Progenitor cell of endocrine pancreas (in vitro differentiated cells): Measurements from ENCODE around the gene DRC3. TPM values are rescaled to one million over a fixed set of nuclear protein-coding genes. Genes with fewer than 3 reads are reported as not detected.

Experiments
- DNase-seq: peaks from one replicate; pipeline ENCODE4 v3.0.0; 2021; ENCODE audit warnings: low spot score; ENCODE audit not compliant: unreplicated experiment
- H3K27ac Mint-ChIP-seq: 2 replicates; pipeline ENCODE4 v1.8.0; 2021; ENCODE audit warnings: mild to moderate bottlenecking, moderate library complexity, mixed read lengths
- H3K27me3 Mint-ChIP-seq: 2 replicates; pipeline ENCODE4 v1.8.0; 2021; ENCODE audit warnings: mixed read lengths
- H3K36me3 Mint-ChIP-seq: 2 replicates; pipeline ENCODE4 v1.8.0; 2022; ENCODE audit warnings: mixed read lengths; ENCODE audit not compliant: insufficient read depth
- H3K4me1 Mint-ChIP-seq: 2 replicates; pipeline ENCODE4 v1.8.0; 2021; ENCODE audit warnings: low read depth, mixed read lengths
- H3K4me3 Mint-ChIP-seq: 2 replicates; pipeline ENCODE4 v1.8.0; 2021; ENCODE audit warnings: low read depth, mild to moderate bottlenecking, moderate library complexity, mixed read lengths
- H3K9me3 Mint-ChIP-seq: 2 replicates; pipeline ENCODE4 v1.8.0; 2021; ENCODE audit warnings: low read depth, mixed read lengths
- total RNA-seq: library from RNA; stranded (reverse); gene quantifications from 2 replicates; pipeline ENCODE4 v1.2.1, GENCODE V29; 2021
- TF ChIP-seq, protein P1 (sequence below): fragments of 200-600 bp; sonication (generic); IDR thresholded peaks from one replicate; pipeline ENCODE4 v1.5.0; 2021; ENCODE audit warnings: antibody characterized with exemption, mild to moderate bottlenecking; ENCODE audit not compliant: unreplicated experiment

DRC3 gene
- total RNA-seq, 1 donor from 2014 or later = 15.4 TPM

DNA sequence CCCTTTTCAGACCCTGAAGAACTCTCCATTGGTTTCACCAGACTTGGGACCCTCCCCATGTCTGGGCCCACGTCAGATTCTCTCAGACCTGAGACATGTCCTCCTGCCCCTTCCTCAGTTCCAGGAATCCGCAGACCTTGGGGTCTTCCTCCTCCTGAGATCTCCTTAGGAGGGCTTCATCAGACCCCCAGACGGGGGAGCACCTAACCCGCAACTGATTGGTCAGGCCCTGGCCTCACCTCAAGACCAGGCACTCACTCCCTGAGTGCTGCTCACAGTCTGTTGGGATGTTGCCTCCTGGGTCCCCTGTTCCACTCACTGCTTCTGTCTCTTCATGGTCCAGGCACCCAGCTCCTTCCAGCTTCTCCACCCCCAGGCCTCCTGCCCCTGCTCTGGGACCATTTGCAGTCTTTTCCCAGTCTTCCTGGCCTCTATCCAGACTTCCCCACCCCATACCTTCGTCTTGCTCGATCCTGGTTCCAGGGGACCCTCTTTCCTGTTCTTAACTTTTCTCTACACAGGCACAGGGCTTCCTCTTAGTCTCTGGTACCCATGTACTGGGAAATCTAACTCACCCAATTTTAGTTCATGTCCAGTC lies 67.7 kb downstream of the DRC3 start:
- TF ChIP-seq, protein P1, sequence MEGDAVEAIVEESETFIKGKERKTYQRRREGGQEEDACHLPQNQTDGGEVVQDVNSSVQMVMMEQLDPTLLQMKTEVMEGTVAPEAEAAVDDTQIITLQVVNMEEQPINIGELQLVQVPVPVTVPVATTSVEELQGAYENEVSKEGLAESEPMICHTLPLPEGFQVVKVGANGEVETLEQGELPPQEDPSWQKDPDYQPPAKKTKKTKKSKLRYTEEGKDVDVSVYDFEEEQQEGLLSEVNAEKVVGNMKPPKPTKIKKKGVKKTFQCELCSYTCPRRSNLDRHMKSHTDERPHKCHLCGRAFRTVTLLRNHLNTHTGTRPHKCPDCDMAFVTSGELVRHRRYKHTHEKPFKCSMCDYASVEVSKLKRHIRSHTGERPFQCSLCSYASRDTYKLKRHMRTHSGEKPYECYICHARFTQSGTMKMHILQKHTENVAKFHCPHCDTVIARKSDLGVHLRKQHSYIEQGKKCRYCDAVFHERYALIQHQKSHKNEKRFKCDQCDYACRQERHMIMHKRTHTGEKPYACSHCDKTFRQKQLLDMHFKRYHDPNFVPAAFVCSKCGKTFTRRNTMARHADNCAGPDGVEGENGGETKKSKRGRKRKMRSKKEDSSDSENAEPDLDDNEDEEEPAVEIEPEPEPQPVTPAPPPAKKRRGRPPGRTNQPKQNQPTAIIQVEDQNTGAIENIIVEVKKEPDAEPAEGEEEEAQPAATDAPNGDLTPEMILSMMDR = no peak
- Mint-ChIP-seq H3K4me3 (peak overlapping the region; percentile 98), H3K9me3 (no peaks in the 10 kb centered on the region), H3K36me3 (no peaks in the 10 kb centered on the region), H3K4me1 (peaks cover 43% of the 10 kb centered on the region), H3K27me3 (peaks cover 6% of the 10 kb centered on the region), H3K27ac (peak overlapping the region; percentile 84)
- DNase-seq = no peak

DNA sequence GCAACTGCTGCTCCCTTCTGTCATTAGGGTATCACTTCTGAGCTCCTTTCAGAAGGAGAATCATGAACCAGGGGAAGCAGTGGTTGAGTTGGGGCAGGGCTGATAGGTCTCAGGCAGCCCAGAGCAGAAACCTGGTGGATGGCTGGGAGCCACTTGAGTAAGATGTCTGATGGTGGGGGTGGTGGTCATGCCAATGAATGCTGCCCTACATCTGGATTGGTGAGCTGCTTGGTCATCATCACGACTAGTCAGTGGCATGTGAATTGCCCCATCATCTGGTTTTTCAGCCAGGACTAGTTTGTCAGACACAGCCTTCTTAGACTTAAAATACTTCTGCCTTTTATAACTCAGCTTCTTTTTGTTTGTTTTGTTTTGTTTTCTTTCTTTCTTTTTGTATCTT lies 69.1 kb downstream of the DRC3 start:
- H3K4me1 Mint-ChIP-seq = peaks cover 33% of the 10 kb centered on the region
- TF ChIP-seq, protein P1 = no peak
- no peaks in the 10 kb centered on the region for H3K9me3 Mint-ChIP-seq
- H3K27me3 Mint-ChIP-seq = peaks cover 6% of the 10 kb centered on the region
- peaks cover under 1% of the 10 kb centered on the region for H3K36me3 Mint-ChIP-seq
- H3K4me3 Mint-ChIP-seq = peak overlapping the region; percentile 98
- no peak for DNase-seq
- H3K27ac Mint-ChIP-seq = no peak overlapping the region

DNA sequence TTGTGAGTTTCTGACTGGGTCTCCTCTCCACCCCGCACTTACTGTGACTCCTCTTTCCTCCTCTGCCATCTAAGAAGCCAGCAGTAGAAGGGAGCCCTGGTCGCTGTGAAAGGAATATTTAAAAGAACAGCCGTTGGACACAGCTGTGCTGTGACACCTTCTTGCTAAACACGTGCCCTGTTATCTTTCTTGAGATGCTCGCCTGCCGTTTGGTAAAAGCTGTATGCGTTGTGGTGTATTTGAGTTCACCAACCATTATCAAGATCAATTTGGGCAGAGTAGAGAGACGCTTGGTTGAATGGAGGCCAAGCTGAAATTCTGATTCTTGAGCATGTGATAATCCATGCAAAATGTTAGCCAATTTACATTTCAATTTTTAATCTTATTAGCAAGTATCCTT lies 70.3 kb downstream of the DRC3 start:
- H3K4me3 Mint-ChIP-seq = peak overlapping the region; percentile 7
- H3K27ac Mint-ChIP-seq = peak overlapping the region; percentile 67
- H3K9me3 Mint-ChIP-seq = no peaks in the 10 kb centered on the region
- no peak for DNase-seq
- peaks cover 26% of the 10 kb centered on the region for H3K4me1 Mint-ChIP-seq
- peaks cover 2% of the 10 kb centered on the region for H3K27me3 Mint-ChIP-seq
- peaks cover 4% of the 10 kb centered on the region for H3K36me3 Mint-ChIP-seq
- TF ChIP-seq, protein P1 = no peak

DNA sequence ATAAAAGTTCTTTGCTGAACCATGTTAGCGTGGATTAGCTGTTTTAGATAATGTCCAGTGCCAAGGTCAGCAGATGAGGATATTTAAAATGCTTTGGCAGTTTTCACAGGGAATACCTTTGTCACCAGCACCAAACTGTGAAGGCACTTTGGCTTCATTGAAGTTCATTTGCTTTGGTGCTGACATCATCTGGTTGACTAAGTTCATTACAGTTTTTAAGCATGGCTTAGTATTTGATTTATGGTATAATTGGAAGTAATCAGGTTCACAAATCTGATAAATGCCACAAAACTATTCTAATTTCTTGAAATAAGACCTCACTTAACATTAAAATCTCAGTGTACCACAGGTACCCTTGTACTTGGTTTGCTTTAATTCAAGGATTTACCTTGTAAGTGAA lies 70.8 kb downstream of the DRC3 start:
- Mint-ChIP-seq H3K9me3 (no peaks in the 10 kb centered on the region), H3K27ac (no peak overlapping the region), H3K4me1 (peaks cover 22% of the 10 kb centered on the region), H3K4me3 (no peak overlapping the region), H3K36me3 (peaks cover 4% of the 10 kb centered on the region), H3K27me3 (no peaks in the 10 kb centered on the region)
- TF ChIP-seq, protein P1 = no peak
- no peak for DNase-seq

DNA sequence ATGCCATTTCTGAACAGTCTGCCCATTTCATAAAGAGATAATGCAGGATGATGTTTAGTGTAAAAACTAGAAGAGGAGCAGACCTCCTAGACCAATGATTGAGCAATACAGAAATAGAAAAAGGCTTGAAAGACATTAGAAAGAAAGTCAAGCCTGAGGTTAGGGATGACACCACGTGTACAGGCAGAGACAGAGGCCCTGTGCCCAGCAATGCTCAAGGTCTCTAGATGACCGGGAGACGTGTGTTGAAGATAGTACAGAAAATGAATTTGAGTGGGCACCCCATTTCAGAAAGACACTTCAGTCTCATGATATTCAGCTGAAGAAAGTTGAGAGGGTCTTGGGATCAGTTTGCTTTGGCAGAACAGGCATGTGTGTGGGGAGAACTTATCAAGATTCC lies 71.9 kb downstream of the DRC3 start:
- no peak for DNase-seq
- Mint-ChIP-seq H3K36me3 (peaks cover 6% of the 10 kb centered on the region), H3K27ac (no peak overlapping the region), H3K4me3 (no peak overlapping the region), H3K27me3 (no peaks in the 10 kb centered on the region), H3K9me3 (no peaks in the 10 kb centered on the region), H3K4me1 (peaks cover 18% of the 10 kb centered on the region)
- TF ChIP-seq, protein P1 = no peak
